Activated CD8-positive, alpha-beta memory T cell treated with anti-CD3 and anti-CD28 coated beads for 1 hour (primary cell): ENCODE results near the gene CCDC195.
"Not testable (repeated sequence)": the region's sequence is repeated elsewhere in the genome, so short reads cannot be mapped to it uniquely, and the experiment has no call there.

Experiments used
- DNase-seq, 2 donors: peaks; one replicate each; pipeline ENCODE4 v3.0.0-alpha.2; 2020; ENCODE audit warnings: low read depth in 1 of 2; ENCODE audit errors: extremely low read depth in 1 of 2

CCDC195 gene

DNA sequence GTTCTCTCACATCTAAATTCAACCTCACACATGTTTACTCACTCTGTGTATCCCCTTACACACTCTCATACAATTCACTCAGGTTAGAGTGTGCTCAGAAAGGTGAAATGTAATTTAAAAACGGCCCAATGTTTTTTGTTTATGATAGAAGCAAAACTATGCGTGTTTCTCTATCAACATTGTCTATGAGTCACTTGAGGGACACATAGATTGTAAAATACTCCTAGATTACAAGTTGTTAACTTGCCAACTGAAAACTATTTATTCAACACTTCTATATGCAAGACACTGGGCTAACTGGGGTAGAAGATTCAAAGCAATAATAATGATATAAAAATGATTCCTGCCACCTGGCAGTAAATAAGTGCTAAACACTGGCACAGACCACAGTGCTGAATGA lies 24.6 kb downstream of the CCDC195 start:
- no peak for DNase-seq

DNA sequence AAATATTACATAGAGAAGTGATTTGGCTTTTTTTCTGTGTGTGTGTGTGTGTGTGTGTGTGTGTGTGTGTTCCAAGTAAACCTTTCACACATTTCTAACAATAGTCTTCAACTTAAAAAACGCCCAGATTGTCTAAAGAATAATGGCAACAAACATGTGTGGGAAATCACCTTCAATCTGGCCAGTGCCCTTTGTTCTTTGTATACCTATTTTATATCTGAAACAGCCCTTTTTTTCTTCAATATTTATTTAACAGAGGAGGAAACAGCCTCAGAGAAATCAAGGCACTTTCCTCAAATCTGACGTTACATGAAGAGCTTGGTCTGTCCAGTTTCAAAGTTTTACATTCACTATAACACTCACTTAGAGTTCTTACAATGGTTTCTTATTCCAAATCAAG lies 25.3 kb downstream of the CCDC195 start:
- DNase-seq, result no peak

DNA sequence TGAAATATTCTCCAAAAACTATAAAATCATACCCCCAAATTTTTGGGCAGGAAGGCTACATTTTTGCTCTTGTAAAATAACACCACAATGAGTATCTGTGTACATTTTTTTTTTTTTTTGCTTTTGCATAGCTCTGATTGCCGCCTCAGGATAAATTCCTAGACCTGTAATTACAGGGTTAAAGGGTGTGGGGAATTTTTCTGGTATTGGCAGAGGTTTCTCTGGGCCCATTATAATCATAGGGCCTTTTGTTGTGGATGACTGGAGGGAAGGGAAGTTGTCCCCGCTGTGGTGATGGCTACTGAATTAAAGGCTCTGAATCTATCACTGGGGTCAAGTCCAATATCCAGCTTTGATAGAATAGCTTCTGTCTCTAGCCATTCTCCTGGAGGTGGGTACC lies 26.6 kb downstream of the CCDC195 start:
- no peak for DNase-seq

DNA sequence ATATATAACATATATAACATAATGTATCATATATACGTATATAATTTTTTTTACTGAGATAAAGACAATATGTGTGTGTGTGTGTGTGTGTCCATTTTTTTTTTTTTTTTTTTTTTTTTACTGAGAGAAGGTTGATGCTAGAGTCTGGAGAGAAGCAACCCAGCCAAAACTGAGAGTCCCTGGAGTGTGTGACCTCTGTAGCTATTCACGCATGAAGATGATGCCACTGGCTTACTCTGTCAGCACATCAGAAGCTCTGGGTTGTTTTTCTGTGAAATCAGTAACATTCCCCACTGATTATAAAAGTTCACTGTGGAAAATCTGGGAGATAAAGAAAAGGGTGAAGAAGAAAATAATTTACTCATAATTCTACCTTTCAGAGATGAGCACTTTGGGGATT lies 27.2 kb downstream of the CCDC195 start:
- DNase-seq, result no peak

DNA sequence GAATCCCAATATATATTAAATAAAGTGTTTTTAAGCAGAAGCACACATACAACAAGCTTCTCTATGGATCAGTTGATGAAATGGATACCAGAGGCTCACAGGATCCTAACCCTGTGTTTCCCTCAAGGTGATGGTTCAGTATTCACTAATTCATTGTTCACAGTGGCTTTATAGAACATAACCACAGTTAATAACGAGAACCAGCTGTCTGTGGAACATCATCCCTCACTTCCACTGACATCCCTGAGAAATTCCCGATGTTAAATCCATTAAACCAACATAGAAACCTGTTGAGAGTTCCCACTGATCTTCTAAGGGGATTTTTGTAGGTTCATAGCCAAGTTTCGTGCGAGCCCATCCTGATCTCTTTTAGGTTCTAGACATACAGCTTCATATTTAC lies 29.0 kb downstream of the CCDC195 start:
- DNase-seq, result no peak

DNA sequence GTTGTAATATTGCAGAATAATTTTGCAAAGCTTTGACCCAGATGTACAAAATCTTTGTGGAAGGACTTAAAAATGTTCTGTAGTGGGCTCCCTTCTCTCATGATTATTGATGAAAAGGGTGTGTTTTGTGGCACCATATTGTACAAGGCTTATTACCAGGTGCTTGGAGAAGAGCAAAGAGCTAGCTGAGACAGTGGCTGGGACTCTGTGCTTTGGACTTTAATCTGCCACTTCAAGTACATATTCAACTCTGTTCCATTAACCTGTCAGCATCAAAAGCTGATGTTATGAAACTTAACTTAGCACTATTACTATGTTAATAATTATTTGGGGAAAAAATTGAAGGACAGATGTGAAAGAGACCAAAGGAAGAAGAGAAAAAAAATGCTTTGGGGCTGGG lies 31.0 kb downstream of the CCDC195 start:
- no peak for DNase-seq

DNA sequence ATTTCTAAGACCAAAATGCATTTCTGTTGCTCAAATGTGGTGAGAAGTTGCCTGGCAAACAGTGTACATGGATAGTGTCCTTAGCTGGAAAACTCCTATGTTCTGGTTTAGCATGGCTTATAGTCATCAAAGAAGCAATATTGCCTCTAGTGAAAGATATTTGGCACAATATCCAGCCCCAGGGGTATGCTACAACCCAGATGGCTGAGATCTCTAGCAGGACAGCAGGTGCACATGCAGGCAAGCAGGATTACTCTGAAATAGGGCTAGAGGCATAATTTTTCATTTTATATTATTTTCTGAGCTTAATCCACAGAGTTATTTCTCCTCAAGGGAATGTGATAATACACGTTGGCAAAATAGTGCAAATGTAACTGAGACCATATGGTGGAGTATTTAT lies 34.0 kb downstream of the CCDC195 start:
- no peak for DNase-seq

DNA sequence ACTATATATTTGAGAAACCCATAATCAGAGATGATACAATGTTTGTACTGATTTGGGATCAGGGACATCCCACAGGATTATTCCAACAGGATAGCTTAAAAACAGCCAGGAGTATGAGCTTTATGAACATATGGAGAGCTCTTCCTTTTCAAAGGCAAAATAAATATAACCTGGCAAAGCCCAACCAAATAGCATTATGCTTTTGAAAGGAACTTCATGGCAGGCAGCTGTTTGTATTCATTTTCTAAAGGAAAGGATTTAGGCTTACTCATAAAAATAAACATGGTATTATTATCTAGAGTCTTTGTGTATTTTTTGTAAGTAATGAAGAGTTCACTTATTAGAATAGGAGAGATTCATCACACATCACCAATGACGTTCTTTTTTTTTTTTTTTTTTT lies 44.4 kb downstream of the CCDC195 start:
- no peak for DNase-seq

DNA sequence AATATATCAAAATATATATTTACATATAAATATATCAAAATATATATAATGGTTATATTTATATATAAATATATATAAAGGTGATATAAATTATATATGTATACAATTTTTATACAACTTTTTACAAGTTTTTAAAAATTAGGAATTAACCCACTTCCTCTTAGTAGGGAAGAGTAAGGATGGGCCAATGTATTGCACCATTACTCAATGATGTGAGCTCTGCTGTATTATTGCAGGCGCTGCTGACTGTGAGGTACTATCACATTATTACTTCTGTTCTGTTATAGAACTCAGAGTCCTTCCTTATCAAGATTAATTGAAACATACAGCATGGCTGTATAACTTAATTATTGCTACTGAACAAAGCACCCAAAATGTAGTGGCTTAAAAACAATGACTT lies 46.0 kb downstream of the CCDC195 start:
- DNase-seq, result no peak

DNA sequence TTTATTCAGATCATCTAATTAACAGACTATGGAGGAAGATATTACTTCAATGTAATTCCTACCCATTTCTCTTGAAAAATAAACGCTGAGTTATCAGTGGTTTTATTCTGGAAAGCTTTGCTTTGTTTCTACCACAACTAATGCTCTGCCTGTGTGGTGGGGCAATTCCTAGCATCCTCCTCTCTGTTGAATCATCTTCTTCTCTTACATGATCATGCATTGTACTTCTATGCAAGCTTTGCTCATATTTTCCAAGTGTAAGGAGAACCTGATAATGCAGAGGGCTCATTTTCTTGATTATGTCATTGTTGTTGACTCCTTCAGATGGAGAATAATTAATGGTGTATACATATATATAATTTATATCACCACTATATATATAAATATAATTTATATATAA lies 46.7 kb downstream of the CCDC195 start:
- DNase-seq, result no peak

DNA sequence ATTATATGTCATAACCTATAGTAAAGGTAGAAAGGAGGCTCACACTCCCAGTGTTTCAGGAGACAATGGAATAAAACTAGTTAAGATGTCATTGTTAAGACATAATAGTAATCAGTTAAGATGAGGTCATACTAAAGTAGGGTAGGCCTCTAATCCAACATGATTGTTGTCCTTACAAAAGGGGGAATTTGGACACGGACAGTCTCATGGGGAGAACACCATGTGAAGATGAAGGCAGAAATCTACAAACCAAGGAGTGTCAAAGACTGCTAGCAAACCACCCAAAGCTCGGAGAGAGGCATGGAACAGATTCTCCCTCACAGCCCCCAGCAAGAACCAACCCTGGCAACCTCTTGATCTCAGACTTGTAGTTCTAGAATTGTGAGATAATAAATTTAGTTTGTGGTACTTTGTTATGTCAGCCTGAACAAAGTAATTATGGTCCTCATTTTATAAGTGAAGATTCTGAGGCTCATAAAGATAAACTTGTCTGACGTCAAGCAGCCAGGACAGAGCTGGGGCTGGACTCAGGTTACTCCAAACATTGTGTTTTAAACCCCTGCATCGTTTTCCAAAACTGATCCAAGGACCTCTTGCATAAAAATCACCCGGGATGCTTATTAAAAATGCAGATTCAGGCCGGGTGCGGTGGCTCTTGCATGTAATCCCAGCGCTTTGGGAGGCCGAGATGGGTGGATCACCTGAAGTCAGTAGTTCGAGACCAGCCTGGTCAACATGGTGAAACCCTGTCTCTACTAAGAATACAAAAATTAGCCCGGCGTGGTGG lies 47.8 kb downstream of the CCDC195 start:
- no peak for DNase-seq

DNA sequence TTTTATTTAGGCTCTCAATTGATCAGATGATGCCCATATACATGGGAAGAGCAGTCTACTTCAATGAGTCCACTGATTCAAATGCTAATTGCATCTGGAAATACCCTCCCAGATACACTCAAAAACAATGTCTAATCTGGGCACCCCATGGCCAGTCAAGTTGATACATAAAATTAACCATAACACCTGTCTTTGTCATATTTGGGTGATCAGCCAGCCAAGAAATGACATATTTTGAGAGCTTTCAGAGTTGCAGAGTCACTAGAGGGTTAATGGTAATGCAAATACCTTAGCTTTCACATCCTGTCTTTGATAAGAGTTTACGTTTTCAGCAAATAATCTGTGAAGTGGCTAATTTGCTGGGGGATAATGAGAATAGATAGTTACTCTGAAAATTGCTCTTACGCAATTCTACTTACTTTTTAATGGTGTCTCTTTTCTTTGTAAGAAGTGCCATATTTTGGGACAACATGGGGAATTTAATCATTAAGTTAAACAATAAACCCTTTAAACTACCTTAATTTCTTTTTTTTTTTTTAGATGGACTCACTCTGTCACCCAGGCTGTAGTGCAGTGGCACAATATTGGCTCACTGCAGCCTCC lies 49.1 kb downstream of the CCDC195 start:
- no peak for DNase-seq

DNA sequence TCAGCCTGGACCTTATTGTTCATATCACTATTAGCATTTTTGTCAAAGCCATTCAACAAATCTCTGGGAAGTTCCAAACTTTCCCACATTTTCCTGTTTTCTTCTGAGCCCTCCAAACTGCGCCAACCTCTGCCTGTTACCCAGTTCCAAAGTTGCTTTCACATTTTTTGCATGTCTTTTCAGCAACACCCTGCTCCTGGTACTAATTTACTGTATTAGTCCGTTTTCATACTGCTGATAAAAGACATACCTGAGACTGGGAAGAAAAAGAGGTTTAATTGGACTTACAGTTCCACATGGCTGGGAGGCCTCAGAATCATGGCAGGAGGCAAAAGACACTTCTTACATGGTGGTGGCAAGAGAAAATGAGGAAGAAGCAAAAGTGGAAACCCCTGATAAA lies 52.8 kb downstream of the CCDC195 start:
- DNase-seq, result not testable (repeated sequence)

DNA sequence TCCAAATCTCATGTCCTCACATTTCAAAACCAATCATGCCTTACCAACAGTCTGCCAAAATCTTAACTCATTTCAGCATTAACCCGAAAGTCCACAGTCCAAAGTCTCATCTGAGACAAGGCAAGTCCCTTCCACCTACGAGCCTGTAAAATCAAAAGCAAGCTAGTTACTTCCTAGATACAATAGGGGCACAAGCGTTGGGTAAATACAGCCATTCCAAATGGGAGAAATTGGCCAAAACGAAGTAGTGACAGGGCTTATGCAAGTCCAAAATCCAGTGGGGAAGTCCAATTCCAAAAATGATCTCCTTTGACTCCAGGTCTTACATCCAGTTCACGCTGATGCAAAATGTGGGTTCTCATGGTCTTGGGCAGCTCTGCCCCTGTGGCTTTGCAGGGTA lies 54.5 kb downstream of the CCDC195 start:
- DNase-seq, result not testable (repeated sequence)

DNA sequence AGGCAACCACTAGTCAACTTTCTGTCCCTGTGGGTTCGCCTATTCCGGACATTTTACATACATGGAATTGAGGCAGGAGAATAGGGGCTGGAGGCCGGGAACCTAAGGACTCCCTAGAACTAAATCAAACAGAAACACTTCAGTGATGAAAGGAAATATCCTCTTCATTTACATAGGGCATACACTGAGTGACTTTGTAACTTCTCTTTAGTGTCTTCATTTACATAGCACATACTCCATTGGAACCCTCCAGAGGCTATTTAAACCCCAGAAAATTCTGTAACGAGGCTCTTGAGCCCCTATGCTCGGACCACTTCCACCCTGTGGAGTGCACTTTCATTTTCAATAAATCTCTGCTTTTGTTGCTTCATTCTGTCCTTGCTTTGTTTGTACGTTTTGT lies 56.5 kb downstream of the CCDC195 start:
- no peak for DNase-seq

DNA sequence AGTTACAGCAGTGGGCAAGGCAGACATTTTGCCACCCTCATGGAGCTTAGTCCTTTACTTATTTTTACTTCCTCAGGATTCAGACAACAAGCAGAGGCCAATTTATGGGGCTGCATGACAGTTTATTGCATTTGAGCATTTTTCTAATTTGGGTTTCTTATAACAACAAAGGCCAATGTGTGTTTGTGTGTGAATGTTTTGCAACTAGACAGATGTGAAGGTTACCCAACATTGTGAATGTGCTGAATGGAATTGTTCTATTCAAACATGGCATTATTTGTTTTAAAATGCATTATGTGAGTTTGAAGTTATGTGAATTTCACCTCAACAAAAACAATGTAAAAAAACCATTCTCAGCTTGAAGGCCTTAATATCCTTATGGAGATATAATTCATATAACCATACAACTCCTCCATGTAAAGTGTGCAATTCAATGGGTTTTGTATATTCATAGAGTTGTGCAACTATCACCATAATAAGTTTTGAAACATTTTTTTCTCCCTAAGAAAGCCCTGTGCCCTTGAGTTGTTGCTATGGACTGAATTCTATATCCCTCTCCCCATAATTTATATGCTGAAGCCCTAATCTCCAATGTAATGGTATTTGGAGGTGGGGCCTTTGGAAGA lies 57.3 kb downstream of the CCDC195 start:
- DNase-seq, result no peak

DNA sequence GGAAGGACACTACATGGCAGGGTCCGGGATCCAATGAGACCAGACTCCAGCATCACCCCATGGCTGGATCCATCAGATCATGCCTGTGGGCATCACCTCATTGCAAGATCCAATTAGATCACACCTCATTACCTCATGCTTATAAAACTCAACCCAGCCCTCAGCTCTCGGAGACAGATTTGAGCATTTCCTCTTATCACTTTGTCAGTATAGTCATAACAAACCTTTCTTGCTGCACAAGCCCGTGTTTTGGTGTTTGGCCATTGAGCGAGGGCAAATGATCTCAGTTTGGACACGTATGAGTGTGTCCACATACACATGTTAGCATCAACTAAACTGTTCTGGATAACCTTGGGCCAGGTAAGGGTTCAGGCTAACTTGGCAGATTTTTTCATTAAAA lies 58.8 kb downstream of the CCDC195 start:
- DNase-seq, result no peak

DNA sequence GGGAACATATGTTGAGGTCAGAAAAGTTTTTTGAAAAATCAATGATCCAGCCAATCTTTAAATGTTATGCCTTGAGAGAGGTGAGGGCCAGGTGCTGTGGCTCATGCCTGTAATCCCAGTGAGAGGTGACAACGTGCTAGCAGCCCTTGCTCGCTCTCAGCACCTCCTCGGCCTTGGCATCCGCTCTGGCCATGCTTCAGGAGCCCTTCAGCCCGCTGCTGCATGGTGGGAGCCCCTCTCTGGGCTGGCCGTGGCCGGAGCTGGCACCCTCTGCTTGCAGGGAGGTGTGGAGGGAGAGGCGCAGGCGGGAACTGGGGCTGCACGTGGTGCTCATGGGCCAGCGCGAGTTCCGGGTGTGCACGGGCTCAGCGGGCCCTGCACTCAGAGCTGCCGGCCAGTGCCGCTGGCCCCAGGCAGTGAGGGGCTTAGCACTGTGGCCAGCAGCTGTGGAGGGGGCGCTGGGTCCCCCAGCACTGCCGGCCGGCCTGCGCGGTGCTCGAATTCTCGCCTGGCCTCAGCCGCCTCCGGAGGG lies 61.1 kb downstream of the CCDC195 start:
- DNase-seq, result no peak
